K562 (cell line): Measurements from ENCODE around the gene SLC35B4. TPM values are rescaled to one million over a fixed set of nuclear protein-coding genes. Genes with fewer than 3 reads are reported as not detected.

Source experiments
- ATAC-seq: fragments of 200-7000 bp; cut with Tn5 transposase; 3 replicates; pipeline ENCODE4 v1.9.1; 2020; ENCODE audit warnings: moderate library complexity
- BruUV-seq: library from RNA; stranded (reverse); fragments of 400-500 nt; replicated peaks from 2 replicates; lab custom pipeline; 2021; lab: Mats Ljungman, UMichigan
- CTCF ChIA-PET: fragments of 300-600 bp; formaldehyde crosslinking; extraction: SDS; loops from one replicate; lab custom pipeline; 2021; ENCODE audit warnings: low intra/inter-chr PET ratio; lab: Yijun Ruan, JAX
- POLR2A ChIA-PET: fragments of 300-600, 350-650 bp; sonication (Branson Sonifier 250); formaldehyde crosslinking; extraction: SDS; loops from one replicate; lab custom pipeline; 2021; ENCODE audit warnings: antibody characterized with exemption, inconsistent platforms; lab: Yijun Ruan, JAX
- DNase-seq, 4 experiments: peaks; one replicate each; pipeline versions ENCODE4 v3.0.0 to v3.0.0-alpha.2; 2011 to 2018; ENCODE audit warnings: low spot score in 3 of 4, mixed read lengths in 3 of 4; ENCODE audit errors: extremely low read depth in 1 of 4
- FAIRE-seq: peaks from 2 replicates; lab custom pipeline; 2011; peaks lifted over from hg19 to GRCh38; lab: Jason Lieb, UNC
- H2AFZ ChIP-seq: 2 replicates; pipeline ENCODE4 v1.6.0; 2011; ENCODE audit warnings: low read depth, low read length, control low read depth, inconsistent platforms
- H3K27ac ChIP-seq: fragments of 200-600 bp; 3 replicates; pipeline ENCODE4 v1.8.0; 2011; ENCODE audit warnings: low read depth, mild to moderate bottlenecking, control low read depth, inconsistent platforms, low read length, moderate library complexity, mixed read lengths; ENCODE audit errors: extremely low read depth
- H3K27me3 ChIP-seq, 2 experiments: fragments of 300-600 bp in 1 of 2; 2 replicates in 1 of 2; 3 replicates in 1 of 2; pipeline versions ENCODE4 v1.6.0 to v1.8.0; 2011; ENCODE audit warnings: inconsistent platforms in 2 of 2, low read length in 2 of 2, mild to moderate bottlenecking in 1 of 2, mixed read lengths in 1 of 2, moderate library complexity in 1 of 2; ENCODE audit not compliant: control insufficient read depth in 2 of 2, insufficient read depth in 2 of 2
- H3K36me3 ChIP-seq: fragments of 300-600 bp; 3 replicates; pipeline ENCODE4 v1.8.0; 2011; ENCODE audit warnings: mild to moderate bottlenecking, low read length, inconsistent platforms; ENCODE audit not compliant: control insufficient read depth, insufficient read depth
- H3K4me1 ChIP-seq, 2 experiments: fragments of 200-600 bp in 1 of 2; replicated peaks in 1 of 2; 2 replicates in 1 of 2; 3 replicates in 1 of 2; pipeline versions ENCODE4 v1.5.1 to v1.8.0; 2011; ENCODE audit warnings: inconsistent platforms in 2 of 2, low read length in 2 of 2, mild to moderate bottlenecking in 1 of 2, mixed read lengths in 1 of 2, moderate library complexity in 1 of 2; ENCODE audit not compliant: control insufficient read depth in 2 of 2, insufficient read depth in 2 of 2
- H3K4me2 ChIP-seq: 2 replicates; pipeline ENCODE4 v1.6.1; 2011; ENCODE audit warnings: low read length, control low read depth, inconsistent platforms, mixed read lengths; ENCODE audit not compliant: insufficient read depth
- H3K4me3 ChIP-seq: fragments of 200-600 bp; sonication (generic), shearing (Covaris generic); 2 replicates; pipeline ENCODE4 v1.5.1; 2016; ENCODE audit warnings: control low read depth, inconsistent platforms
- H3K79me2 ChIP-seq: fragments of 200-600 bp; 3 replicates; pipeline ENCODE4 v1.8.0; 2011; ENCODE audit warnings: low read length, inconsistent platforms; ENCODE audit not compliant: control insufficient read depth, insufficient read depth
- H3K9ac ChIP-seq, 2 experiments: 2 replicates each; pipeline versions ENCODE4 v1.6.0 to v1.6.1; 2011; ENCODE audit warnings: low read depth in 2 of 2, low read length in 2 of 2, control low read depth in 1 of 2, inconsistent platforms in 1 of 2, mild to moderate bottlenecking in 1 of 2, mixed read lengths in 1 of 2; ENCODE audit not compliant: insufficient read depth in 1 of 2
- H3K9me1 ChIP-seq: one replicate; pipeline ENCODE4 v1.6.0; 2011; ENCODE audit warnings: inconsistent platforms, mild to moderate bottlenecking, low read length, moderate library complexity; ENCODE audit not compliant: control insufficient read depth, insufficient read depth
- H3K9me3 ChIP-seq: replicated peaks from 2 replicates; pipeline ENCODE4 v1.5.1; 2011; ENCODE audit warnings: low read depth, low read length, inconsistent platforms; ENCODE audit not compliant: control insufficient read depth, insufficient read depth
- H4K20me1 ChIP-seq: replicated peaks from 2 replicates; pipeline ENCODE4 v1.6.1; 2011; ENCODE audit warnings: low read length, inconsistent platforms, mixed read lengths; ENCODE audit not compliant: control insufficient read depth, insufficient read depth
- CBFA2T3 ChIP-seq: fragments of 450-650 bp; IDR thresholded peaks from 2 replicates; pipeline ENCODE4 v1.6.1; 2017
- E2F6 ChIP-seq, 2 experiments: IDR thresholded peaks; 2 replicates each; pipeline ENCODE4 v1.6.1; 2011; ENCODE audit warnings: borderline replicate concordance in 1 of 2, control low read depth in 1 of 2, low read depth in 1 of 2, low read length in 1 of 2, mild to moderate bottlenecking in 1 of 2, mixed read lengths in 1 of 2, moderate library complexity in 1 of 2; ENCODE audit not compliant: insufficient read depth in 1 of 2, insufficient read length in 1 of 2, poor library complexity in 1 of 2, severe bottlenecking in 1 of 2; ENCODE audit errors: extremely low read depth in 1 of 2
- FOXJ3 ChIP-seq: sonication (generic); formaldehyde crosslinking; IDR thresholded peaks from 2 replicates; pipeline ENCODE4 v1.4.0; 2020; ENCODE audit warnings: mild to moderate bottlenecking, missing genetic modification reagents
- MEIS2 ChIP-seq: fragments of 450-650 bp; IDR thresholded peaks from 2 replicates; pipeline ENCODE4 v1.6.1; 2014; ENCODE audit warnings: mild to moderate bottlenecking; ENCODE audit not compliant: partially characterized antibody
- PBX2 ChIP-seq, 2 experiments: IDR thresholded peaks in 1 of 2; conservative IDR thresholded peaks in 1 of 2; 2 replicates each; pipeline ENCODE4 v1.6.1; 2016; ENCODE audit warnings: low read depth in 2 of 2, mild to moderate bottlenecking in 1 of 2, missing compliant biosample characterization in 1 of 2, missing genetic modification characterization in 1 of 2, moderate library complexity in 1 of 2
- PRMT5 ChIP-seq: sonication (generic); formaldehyde crosslinking; IDR thresholded peaks from 2 replicates; pipeline ENCODE4 v1.5.0; 2020; ENCODE audit warnings: missing genetic modification reagents
- RCOR1 ChIP-seq, 2 experiments: IDR thresholded peaks; 2 replicates each; pipeline ENCODE4 v1.6.1; 2012; ENCODE audit warnings: low read depth in 2 of 2, low read length in 2 of 2, borderline replicate concordance in 1 of 2, improper control_type of control experiment in 1 of 2
- TAL1 ChIP-seq: fragments of 450-650 bp; IDR thresholded peaks from 2 replicates; pipeline ENCODE4 v1.6.1; 2016; ENCODE audit warnings: mild to moderate bottlenecking
- TEAD4 ChIP-seq, 2 experiments: sonication (generic) in 1 of 2; formaldehyde crosslinking in 1 of 2; IDR thresholded peaks; 2 replicates each; pipeline versions ENCODE4 v1.6.1 to v1.8.0; 2012 to 2022; ENCODE audit warnings: borderline replicate concordance in 1 of 2, inconsistent platforms in 1 of 2, low read length in 1 of 2, mild to moderate bottlenecking in 1 of 2, missing genetic modification reagents in 1 of 2
- XRCC3 ChIP-seq: fragments of 450-650 bp; IDR thresholded peaks from 2 replicates; pipeline ENCODE4 v1.6.1; 2017; ENCODE audit warnings: mild to moderate bottlenecking, moderate library complexity
- ZKSCAN8 ChIP-seq: fragments of 200-800 bp; sonication (Bioruptor generic); IDR thresholded peaks from 2 replicates; pipeline ENCODE4 v1.6.1; 2016; ENCODE audit warnings: missing genetic modification characterization, missing compliant biosample characterization
- ZNF12 ChIP-seq: sonication (generic); formaldehyde crosslinking; IDR thresholded peaks from 2 replicates; pipeline ENCODE4 v1.4.0; 2020; ENCODE audit warnings: mild to moderate bottlenecking, missing genetic modification reagents
- ZNF586 ChIP-seq: fragments of 450-650 bp; formaldehyde crosslinking; conservative IDR thresholded peaks from 2 replicates; pipeline ENCODE4 v1.4.0; 2020; ENCODE audit warnings: mild to moderate bottlenecking, moderate library complexity
- WGBS: fragments of 100-300 bp; shearing (Covaris generic); methylation state at CpG from one replicate; pipeline ENCODE4 v1.1.6; 2016; ENCODE audit warnings: low coverage, mixed read lengths; ENCODE audit not compliant: insufficient coverage; ENCODE audit errors: missing lambda C conversion rate; 5-methylcytosine and 5-hydroxymethylcytosine counted together
- in situ Hi-C: fragments of 300-500 bp; cut with MboI; formaldehyde crosslinking; loops from 4 replicates; pipeline ENCODE4 v1.15.0; 2018; ENCODE audit warnings: inconsistent platforms, mixed read lengths
- intact Hi-C: fragments of 100-400 bp; cut with micrococcal nuclease; formaldehyde crosslinking; loops from 2 replicates; pipeline ENCODE4 v1.14.2; 2022
- polyA plus RNA-seq, 8 experiments: library from polyadenylated mRNA; depleted of rRNA in 4 of 8; stranded (reverse) in 5 of 8; unstranded in 3 of 8; fragments of >200 nt; fragmentation: Nextera tagmentation in 2 of 8; fragmentation: Illumina TruSeq in 1 of 8; extraction: Ambion mirVana in 2 of 8; extraction: Trizol in 1 of 8; gene quantifications; 2 replicates each; pipeline versions ENCODE4 v1.2.1 to v1.2.3, GENCODE V29; 2011 to 2014; ENCODE audit warnings: inconsistent platforms in 1 of 8, missing spikeins in 1 of 8
- total RNA-seq, 7 experiments: library from RNA; depleted of rRNA in 6 of 7; stranded (reverse); fragments of >200 nt in 6 of 7; fragmentation: Illumina TruSeq in 2 of 7; extraction: Trizol in 2 of 7; gene quantifications; 2 replicates each; pipeline versions ENCODE4 v1.2.1 to v1.2.3, GENCODE V29; 2011 to 2021; ENCODE audit warnings: low replicate concordance in 1 of 7
- TF ChIP-seq, protein P1 (sequence below): fragments of 450-650 bp; IDR thresholded peaks from 2 replicates; pipeline ENCODE4 v1.6.1; 2018; ENCODE audit not compliant: partially characterized antibody

SLC35B4 gene
- total and polyA plus RNA-seq, 9 of the 15 experiments (the other 6 are each of a cell fraction or from before 2014, with no cell fraction given), result 6.1 to 34.9 (median 17.6) TPM

- H3K4me2 ChIP-seq, result no peak overlapping the region
- BruUV-seq, result no TSS peak
- H2AFZ ChIP-seq, result no peak overlapping the region; the same call in 1 of the 2 replicates
- H4K20me1 ChIP-seq, result no peaks in the 10 kb centered on the region
- no peaks in the 10 kb centered on the region; a peak in 2 of 5 replicates for H3K27me3 ChIP-seq
- FAIRE-seq (no peak), DNase-seq (no peak), ATAC-seq (no peak; the same call in 2 of the 3 replicates)
- ChIA-PET POLR2A (interaction anchor here (1.0 kb wide), 1 partner anchor 8 kb away, joined by 3 read pairs; no protein-coding TSS in a partner anchor), CTCF (no interaction called here)
- H3K27ac ChIP-seq, result no peak overlapping the region
- H3K79me2 ChIP-seq, result no peaks in the 10 kb centered on the region
- peaks cover 0 to 15% of the 10 kb centered on the region in 2 experiments; a peak in 2 of 5 replicates for H3K4me1 ChIP-seq
- H3K9me3 ChIP-seq, result no peaks in the 10 kb centered on the region
- no peaks in the 10 kb centered on the region for H3K36me3 ChIP-seq
- no peak overlapping the region for H3K4me3 ChIP-seq
- in situ Hi-C loops (no loop called here), intact Hi-C loops (no loop called here)
- H3K9me1 ChIP-seq, result no peaks in the 10 kb centered on the region
- no peak overlapping the region for H3K9ac ChIP-seq
- WGBS, result 21% methylated on average over 6 of the region's 6 CpGs
- TF ChIP-seq PBX2 (CRISPR knock-in tag; IDR thresholded peaks at IDR 0.05; ENCODE audit: low read depth) (no peak), PBX2 (tag; conservative IDR thresholded peaks at IDR 0.05; ENCODE audit: low read depth) (0 out of 2 replicates have a peak, but pooled peaks have one; percentile 6), XRCC3 (no peak), ZKSCAN8 (CRISPR knock-in tag) (0 out of 2 replicates have a peak, but pooled peaks have one; percentile 27), PRMT5 (CRISPR knock-in tag) (no peak), TEAD4 (IDR thresholded peaks at IDR 0.05; ENCODE audit: low read length) (peak; percentile 42), TEAD4 (CRISPR knock-in tag; IDR thresholded peaks at IDR 0.05; ENCODE audit: borderline replicate concordance) (no peak), ZNF12 (CRISPR knock-in tag) (no peak), RCOR1 (IDR thresholded peaks at IDR 0.05; ENCODE audit: borderline replicate concordance in 1 of 2, low read depth in 2 of 2, low read length in 2 of 2) (peak in 1 of 2 experiments; percentile 52; a peak in 1 of 4 replicates), FOXJ3 (no peak), CBFA2T3 (peak; percentile 37; the same call in 1 of the 2 replicates), ZNF586 (CRISPR knock-in tag) (no peak), E2F6 (IDR thresholded peaks at IDR 0.05; ENCODE audit: borderline replicate concordance in 1 of 2, extremely low read depth in 1 of 2, insufficient read depth in 1 of 2, insufficient read length in 1 of 2, low read depth in 1 of 2, low read length in 1 of 2, poor library complexity in 1 of 2, severe bottlenecking in 1 of 2) (no peak), MEIS2 (peak; percentile 55), TAL1 (peak; percentile 33; the same call in 1 of the 2 replicates)
- TF ChIP-seq, protein P1, sequence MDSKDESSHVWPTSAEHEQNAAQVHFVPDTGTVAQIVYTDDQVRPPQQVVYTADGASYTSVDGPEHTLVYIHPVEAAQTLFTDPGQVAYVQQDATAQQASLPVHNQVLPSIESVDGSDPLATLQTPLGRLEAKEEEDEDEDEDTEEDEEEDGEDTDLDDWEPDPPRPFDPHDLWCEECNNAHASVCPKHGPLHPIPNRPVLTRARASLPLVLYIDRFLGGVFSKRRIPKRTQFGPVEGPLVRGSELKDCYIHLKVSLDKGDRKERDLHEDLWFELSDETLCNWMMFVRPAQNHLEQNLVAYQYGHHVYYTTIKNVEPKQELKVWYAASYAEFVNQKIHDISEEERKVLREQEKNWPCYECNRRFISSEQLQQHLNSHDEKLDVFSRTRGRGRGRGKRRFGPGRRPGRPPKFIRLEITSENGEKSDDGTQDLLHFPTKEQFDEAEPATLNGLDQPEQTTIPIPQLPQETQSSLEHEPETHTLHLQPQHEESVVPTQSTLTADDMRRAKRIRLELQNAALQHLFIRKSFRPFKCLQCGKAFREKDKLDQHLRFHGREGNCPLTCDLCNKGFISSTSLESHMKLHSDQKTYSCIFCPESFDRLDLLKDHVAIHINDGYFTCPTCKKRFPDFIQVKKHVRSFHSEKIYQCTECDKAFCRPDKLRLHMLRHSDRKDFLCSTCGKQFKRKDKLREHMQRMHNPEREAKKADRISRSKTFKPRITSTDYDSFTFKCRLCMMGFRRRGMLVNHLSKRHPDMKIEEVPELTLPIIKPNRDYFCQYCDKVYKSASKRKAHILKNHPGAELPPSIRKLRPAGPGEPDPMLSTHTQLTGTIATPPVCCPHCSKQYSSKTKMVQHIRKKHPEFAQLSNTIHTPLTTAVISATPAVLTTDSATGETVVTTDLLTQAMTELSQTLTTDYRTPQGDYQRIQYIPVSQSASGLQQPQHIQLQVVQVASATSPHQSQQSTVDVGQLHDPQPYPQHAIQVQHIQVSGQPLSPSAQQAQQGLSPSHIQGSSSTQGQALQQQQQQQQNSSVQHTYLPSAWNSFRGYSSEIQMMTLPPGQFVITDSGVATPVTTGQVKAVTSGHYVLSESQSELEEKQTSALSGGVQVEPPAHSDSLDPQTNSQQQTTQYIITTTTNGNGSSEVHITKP, result no peak
Observed at GRCh38 chr7:134284011-134284410, 32.7 kb downstream of the SLC35B4 start.
